CD14-positive monocyte (primary cell): ENCODE data around the gene CCNQ. TPM values are rescaled to one million over a fixed set of nuclear protein-coding genes. Genes with fewer than 3 reads are reported as not detected.

Experiments
- DNase-seq, 3 donors: peaks; one replicate each; pipeline ENCODE4 v3.0.0-alpha.2; 2011 to 2022
- H2AFZ ChIP-seq: 2 replicates; pipeline ENCODE4 v1.6.0; 2012; ENCODE audit warnings: mild to moderate bottlenecking, low read depth, low read length, inconsistent platforms; ENCODE audit not compliant: insufficient read depth, poor library complexity, severe bottlenecking
- H3K27ac ChIP-seq, 2 donors: 1 replicate in 1 of 2; 2 replicates in 1 of 2; pipeline ENCODE4 v1.5.1; 2012 to 2013; ENCODE audit warnings: low read length in 2 of 2, control low read depth in 1 of 2, inconsistent platforms in 1 of 2, low read depth in 1 of 2, mild to moderate bottlenecking in 1 of 2
- H3K27me3 ChIP-seq, 2 donors: one replicate each; pipeline versions ENCODE4 v1.6.0 to v1.6.1; 2011 to 2013; ENCODE audit warnings: low read length in 2 of 2; ENCODE audit not compliant: control insufficient read depth in 2 of 2, insufficient read depth in 2 of 2
- H3K36me3 ChIP-seq, 2 donors: replicated peaks in 1 of 2; 1 replicate in 1 of 2; 2 replicates in 1 of 2; pipeline versions ENCODE4 v1.5.1 to v1.6.1; 2012 to 2013; ENCODE audit warnings: low read length in 2 of 2, control low read depth in 1 of 2, inconsistent platforms in 1 of 2, mild to moderate bottlenecking in 1 of 2; ENCODE audit not compliant: insufficient read depth in 2 of 2, control insufficient read depth in 1 of 2
- H3K4me1 ChIP-seq, 2 donors: 1 replicate in 1 of 2; 2 replicates in 1 of 2; pipeline versions ENCODE4 v1.5.1 to v1.6.1; 2012 to 2013; ENCODE audit warnings: low read length in 2 of 2, control low read depth in 1 of 2, inconsistent platforms in 1 of 2, mild to moderate bottlenecking in 1 of 2, moderate library complexity in 1 of 2; ENCODE audit not compliant: insufficient read depth in 2 of 2, control insufficient read depth in 1 of 2
- H3K4me2 ChIP-seq: replicated peaks from 2 replicates; pipeline ENCODE3; 2012; ENCODE audit warnings: low read length, moderate library complexity, mild to moderate bottlenecking; ENCODE audit not compliant: poor library complexity, severe bottlenecking; ENCODE audit errors: extremely low read depth
- H3K4me3 ChIP-seq, 3 experiments: fragments of 200-600 bp in 1 of 3; sonication (generic) in 1 of 3; replicated peaks in 1 of 3; 1 replicate in 2 of 3; 2 replicates in 1 of 3; pipeline ENCODE4 v1.5.1; 2011 to 2013; ENCODE audit warnings: low read length in 3 of 3, mild to moderate bottlenecking in 3 of 3, control low read depth in 2 of 3, low read depth in 2 of 3, inconsistent platforms in 1 of 3, moderate library complexity in 1 of 3
- H3K79me2 ChIP-seq: 2 replicates; pipeline ENCODE4 v1.6.0; 2012; ENCODE audit warnings: mild to moderate bottlenecking, control low read depth, inconsistent platforms, low read length, moderate library complexity; ENCODE audit not compliant: insufficient read depth
- H3K9ac ChIP-seq: 2 replicates; pipeline ENCODE4 v1.6.0; 2017; ENCODE audit warnings: low read length, mild to moderate bottlenecking; ENCODE audit not compliant: insufficient read depth, poor library complexity, severe bottlenecking
- H3K9me3 ChIP-seq, 2 donors: replicated peaks in 1 of 2; 1 replicate in 1 of 2; 2 replicates in 1 of 2; pipeline versions ENCODE4 v1.5.1 to v1.6.1; 2012 to 2013; ENCODE audit warnings: low read length in 2 of 2, control low read depth in 1 of 2; ENCODE audit not compliant: control insufficient read depth in 1 of 2, insufficient read depth in 1 of 2
- H4K20me1 ChIP-seq: 2 replicates; pipeline ENCODE4 v1.6.0; 2012; ENCODE audit warnings: mild to moderate bottlenecking, low read length, control low read depth, moderate library complexity; ENCODE audit not compliant: insufficient read depth
- H3K27ac Mint-ChIP-seq, 7 donors: one replicate each; pipeline ENCODE4 v1.8.0; 2020; ENCODE audit warnings: mild to moderate bottlenecking in 7 of 7, mixed read lengths in 7 of 7, moderate library complexity in 6 of 7, inconsistent platforms in 2 of 7
- H3K27me3 Mint-ChIP-seq, 3 donors: one replicate each; pipeline ENCODE4 v1.8.0; 2021 to 2022; ENCODE audit warnings: low read depth in 3 of 3, mild to moderate bottlenecking in 3 of 3, mixed read lengths in 3 of 3, moderate library complexity in 3 of 3, inconsistent platforms in 1 of 3
- H3K36me3 Mint-ChIP-seq, 2 donors: one replicate each; pipeline ENCODE4 v1.8.0; 2020; ENCODE audit warnings: mixed read lengths in 2 of 2, inconsistent platforms in 1 of 2, mild to moderate bottlenecking in 1 of 2
- H3K4me1 Mint-ChIP-seq: one replicate; pipeline ENCODE4 v1.8.0; 2020; ENCODE audit warnings: mild to moderate bottlenecking, mixed read lengths
- H3K4me3 Mint-ChIP-seq, 2 donors: one replicate each; pipeline ENCODE4 v1.8.0; 2020; ENCODE audit warnings: mild to moderate bottlenecking in 2 of 2, mixed read lengths in 2 of 2, moderate library complexity in 1 of 2
- H3K9me3 Mint-ChIP-seq, 7 donors: one replicate each; pipeline ENCODE4 v1.8.0; 2020 to 2022; ENCODE audit warnings: mixed read lengths in 7 of 7, mild to moderate bottlenecking in 6 of 7, moderate library complexity in 6 of 7, inconsistent platforms in 2 of 7
- CTCF ChIP-seq: fragments of 200-600 bp; IDR thresholded peaks from one replicate; pipeline ENCODE4 v1.8.0; 2022; ENCODE audit warnings: antibody characterized with exemption, mild to moderate bottlenecking
- WGBS: methylation state at CpG from one replicate; pipeline ENCODE4 v1.1.5; 2013; ENCODE audit warnings: missing lambda C conversion rate; ENCODE audit not compliant: insufficient coverage; 5-methylcytosine and 5-hydroxymethylcytosine counted together
- intact Hi-C, 2 donors: fragments of 100-400 bp; cut with micrococcal nuclease; formaldehyde crosslinking; loops; one replicate each; pipeline versions ENCODE4 v1.15.0 to v1.15.1; 2023
- polyA plus RNA-seq, 3 donors: library from polyadenylated mRNA; depleted of rRNA in 1 of 3; unstranded in 2 of 3; stranded (reverse) in 1 of 3; fragments of 300-500 nt in 2 of 3; fragments of >200 nt in 1 of 3; fragmentation: Illumina TruSeq in 2 of 3; gene quantifications; 1 replicate in 2 of 3; 2 replicates in 1 of 3; pipeline ENCODE4 v1.2.3, GENCODE V29; 2012 to 2021

The CCNQ gene
- polyA plus RNA-seq, 3 donors: 21.8 to 35.6 (median 29.3) TPM

- H3K4me3 Mint-ChIP-seq: no peak overlapping the region
- H3K36me3 Mint-ChIP-seq: no peaks in the 10 kb centered on the region
- H3K79me2 ChIP-seq: no peaks in the 10 kb centered on the region
- peaks cover 2 to 13% (median 6%) of the 10 kb centered on the region in 3 donors for H3K27me3 Mint-ChIP-seq
- intact Hi-C loops: loop anchor here in 1 of 2 donors (5.0 kb wide), 1 partner anchor 128 kb away; no protein-coding TSS in a partner anchor
- DNase-seq: peak; percentile 36 to 47 (median 37)
- H3K27ac ChIP-seq: no peak overlapping the region
- no peaks in the 10 kb centered on the region for H3K4me1 ChIP-seq
- H2AFZ ChIP-seq: peak overlapping the region; percentile 53
- H3K36me3 ChIP-seq: no peaks in the 10 kb centered on the region
- H3K9me3 Mint-ChIP-seq: peaks cover 0 to 2% (median 0%) of the 10 kb centered on the region in 7 donors
- WGBS: 51% methylated on average over 12 of the region's 31 CpGs
- no peak overlapping the region for H3K4me2 ChIP-seq
- H3K27me3 ChIP-seq: no peaks in the 10 kb centered on the region
- no peaks in the 10 kb centered on the region for H4K20me1 ChIP-seq
- no peaks in the 10 kb centered on the region for H3K9me3 ChIP-seq
- H3K4me1 Mint-ChIP-seq: no peaks in the 10 kb centered on the region
- no peak overlapping the region for H3K9ac ChIP-seq
- H3K4me3 ChIP-seq: no peak overlapping the region
- peak; percentile 72 for TF ChIP-seq CTCF
- peak overlapping the region in 1 of 7 donors; percentile 35 for H3K27ac Mint-ChIP-seq
Measured at GRCh38 chrX:153539171-153539978, 59.6 kb downstream of the CCNQ start.

GRCh38 chrX:153538424-153538823 lies 60.5 kb downstream of the CCNQ start:
- intact Hi-C loops: loop anchor here in 1 of 2 donors (5.0 kb wide), 1 partner anchor 129 kb away; no protein-coding TSS in a partner anchor
- no peaks in the 10 kb centered on the region for H4K20me1 ChIP-seq
- 92% methylated on average over 13 of the region's 17 CpGs for WGBS
- no peak overlapping the region for H3K4me3 ChIP-seq
- H3K4me2 ChIP-seq: no peak overlapping the region
- H2AFZ ChIP-seq: no peak overlapping the region
- Mint-ChIP-seq H3K27me3 (peaks cover 5 to 17% (median 6%) of the 10 kb centered on the region in 3 donors), H3K4me1 (no peaks in the 10 kb centered on the region), H3K27ac (no peak overlapping the region), H3K9me3 (peaks cover 0 to 2% (median 0%) of the 10 kb centered on the region in 7 donors), H3K4me3 (no peak overlapping the region), H3K36me3 (no peaks in the 10 kb centered on the region)
- H3K36me3 ChIP-seq: no peaks in the 10 kb centered on the region
- no peaks in the 10 kb centered on the region for H3K4me1 ChIP-seq
- no peaks in the 10 kb centered on the region for H3K27me3 ChIP-seq
- TF ChIP-seq CTCF: no peak
- no peak overlapping the region for H3K27ac ChIP-seq
- H3K9me3 ChIP-seq: no peaks in the 10 kb centered on the region
- H3K9ac ChIP-seq: no peak overlapping the region
- no peaks in the 10 kb centered on the region for H3K79me2 ChIP-seq
- DNase-seq: no peak

Other genes with a start within 250 kb of the CCNQ start
- gene PNMA6E, start 197.8 kb downstream of the CCNQ start, polyA plus RNA-seq: not detected
- under 1 TPM; 0.04 to 0.96 (median 0.13) TPM for gene ZFP92, start 187.7 kb downstream of the CCNQ start, polyA plus RNA-seq
- gene TREX2, start 153.1 kb downstream of the CCNQ start, polyA plus RNA-seq: 1 to 10 TPM in 1 of 3 donors, not detected in 2; 1.5 TPM
- gene HAUS7, start 128.6 kb downstream of the CCNQ start, polyA plus RNA-seq: 10 to 100 TPM; 23.8 to 37.5 (median 26.7) TPM
- gene BGN, start 104.2 kb downstream of the CCNQ start, polyA plus RNA-seq: not detected
- under 1 TPM in 1 of 3 donors, not detected in 2; 0.01 TPM for gene ATP2B3, start 81.5 kb downstream of the CCNQ start, polyA plus RNA-seq
- not detected for gene DUSP9, start 48.1 kb upstream of the CCNQ start, polyA plus RNA-seq
- not detected for gene PNCK, start 74.7 kb upstream of the CCNQ start, polyA plus RNA-seq
- gene SLC6A8, start 88.8 kb upstream of the CCNQ start, polyA plus RNA-seq: 1 to 10 TPM in 1 of 3 donors, under 1 TPM in 2; 0.23 to 5.6 (median 0.85) TPM
- gene BCAP31, start 125.2 kb upstream of the CCNQ start, polyA plus RNA-seq: 100 to 1,000 TPM; 139 to 294 (median 288) TPM
- 10 to 100 TPM in 1 of 3 donors, 1 to 10 TPM in 2; 5.6 to 22.5 (median 5.8) TPM for gene ABCD1, start 125.7 kb upstream of the CCNQ start, polyA plus RNA-seq
- not detected for gene PLXNB3, start 165.1 kb upstream of the CCNQ start, polyA plus RNA-seq
- gene SRPK3, start 181.9 kb upstream of the CCNQ start, polyA plus RNA-seq: under 1 TPM in 1 of 3 donors, not detected in 2; 0.01 TPM
- gene IDH3G, start 195.2 kb upstream of the CCNQ start, polyA plus RNA-seq: 100 to 1,000 TPM; 115 to 201 (median 130) TPM
- 100 to 1,000 TPM; 201 to 419 (median 362) TPM for gene SSR4, start 195.5 kb upstream of the CCNQ start, polyA plus RNA-seq
- gene PDZD4, start 231.4 kb upstream of the CCNQ start, polyA plus RNA-seq: under 1 TPM in 1 of 3 donors, not detected in 2; 0.11 TPM